ENCODE data around the gene NTMT1.

DNA sequence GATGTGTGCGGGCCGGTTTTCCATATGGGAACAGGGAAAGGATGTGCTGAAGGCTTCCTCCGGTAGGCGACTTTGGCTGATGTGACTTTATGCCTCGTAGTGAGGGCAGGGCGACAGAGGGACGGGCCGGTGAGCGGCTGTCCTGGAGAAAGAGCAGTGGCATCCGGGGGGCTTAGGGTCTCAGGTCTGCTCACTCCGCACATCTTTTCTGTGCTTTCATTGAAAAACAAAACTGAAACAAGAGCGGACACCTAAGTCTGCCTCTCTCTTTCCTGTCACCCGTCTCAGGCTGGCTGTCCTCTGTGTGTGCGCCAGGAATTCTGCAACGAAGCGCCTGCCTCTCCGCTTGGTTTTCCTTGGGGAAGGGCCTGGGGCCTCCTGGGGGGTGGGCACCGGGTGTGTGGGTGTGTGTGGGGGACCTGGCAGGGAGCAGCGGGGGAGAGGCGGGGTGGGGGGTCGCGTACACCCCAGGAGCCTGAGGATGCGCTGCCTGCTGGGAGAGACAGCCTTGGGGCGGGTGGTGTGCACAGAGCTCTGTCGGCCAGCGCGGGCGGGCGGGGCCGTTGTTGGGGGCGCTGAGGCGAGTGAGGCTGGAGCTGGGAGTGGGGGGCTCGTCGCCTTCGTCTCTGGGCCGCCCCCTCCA lies 38.9 kb downstream of the NTMT1 start:
- no peak for TF ChIP-seq POLR2A (IDR thresholded peaks at IDR 0.05)
- TF ChIP-seq, protein P1, sequence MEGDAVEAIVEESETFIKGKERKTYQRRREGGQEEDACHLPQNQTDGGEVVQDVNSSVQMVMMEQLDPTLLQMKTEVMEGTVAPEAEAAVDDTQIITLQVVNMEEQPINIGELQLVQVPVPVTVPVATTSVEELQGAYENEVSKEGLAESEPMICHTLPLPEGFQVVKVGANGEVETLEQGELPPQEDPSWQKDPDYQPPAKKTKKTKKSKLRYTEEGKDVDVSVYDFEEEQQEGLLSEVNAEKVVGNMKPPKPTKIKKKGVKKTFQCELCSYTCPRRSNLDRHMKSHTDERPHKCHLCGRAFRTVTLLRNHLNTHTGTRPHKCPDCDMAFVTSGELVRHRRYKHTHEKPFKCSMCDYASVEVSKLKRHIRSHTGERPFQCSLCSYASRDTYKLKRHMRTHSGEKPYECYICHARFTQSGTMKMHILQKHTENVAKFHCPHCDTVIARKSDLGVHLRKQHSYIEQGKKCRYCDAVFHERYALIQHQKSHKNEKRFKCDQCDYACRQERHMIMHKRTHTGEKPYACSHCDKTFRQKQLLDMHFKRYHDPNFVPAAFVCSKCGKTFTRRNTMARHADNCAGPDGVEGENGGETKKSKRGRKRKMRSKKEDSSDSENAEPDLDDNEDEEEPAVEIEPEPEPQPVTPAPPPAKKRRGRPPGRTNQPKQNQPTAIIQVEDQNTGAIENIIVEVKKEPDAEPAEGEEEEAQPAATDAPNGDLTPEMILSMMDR (IDR thresholded peaks at IDR 0.05) = no peak
- no peak for TF ChIP-seq EP300 (IDR thresholded peaks at IDR 0.05)
